PC-3 (cell line): ENCODE results near the gene AKR1C8.
"Not testable (repeated sequence)": the region's sequence is repeated elsewhere in the genome, so short reads cannot be mapped to it uniquely, and the experiment has no call there.

Source experiments
- EZH2 ChIP-seq: fragments of 300-600 bp; sonication (generic); IDR thresholded peaks from one replicate; pipeline ENCODE4 v1.6.1; 2017; ENCODE audit warnings: antibody characterized with exemption, mild to moderate bottlenecking, low read length; ENCODE audit not compliant: unreplicated experiment
- EZH2phosphoT487 ChIP-seq: fragments of 300-600 bp; sonication (generic); IDR thresholded peaks from 2 replicates; pipeline ENCODE4 v1.6.1; 2018; ENCODE audit warnings: mild to moderate bottlenecking, antibody characterized with exemption, low read length, borderline replicate concordance
- TF ChIP-seq, protein P1 (sequence below): fragments of 300-600 bp; sonication (generic); conservative IDR thresholded peaks from 2 replicates; pipeline ENCODE4 v1.5.1; 2017; ENCODE audit warnings: antibody characterized with exemption, low read depth, mild to moderate bottlenecking, low read length

- TF ChIP-seq, protein P1, sequence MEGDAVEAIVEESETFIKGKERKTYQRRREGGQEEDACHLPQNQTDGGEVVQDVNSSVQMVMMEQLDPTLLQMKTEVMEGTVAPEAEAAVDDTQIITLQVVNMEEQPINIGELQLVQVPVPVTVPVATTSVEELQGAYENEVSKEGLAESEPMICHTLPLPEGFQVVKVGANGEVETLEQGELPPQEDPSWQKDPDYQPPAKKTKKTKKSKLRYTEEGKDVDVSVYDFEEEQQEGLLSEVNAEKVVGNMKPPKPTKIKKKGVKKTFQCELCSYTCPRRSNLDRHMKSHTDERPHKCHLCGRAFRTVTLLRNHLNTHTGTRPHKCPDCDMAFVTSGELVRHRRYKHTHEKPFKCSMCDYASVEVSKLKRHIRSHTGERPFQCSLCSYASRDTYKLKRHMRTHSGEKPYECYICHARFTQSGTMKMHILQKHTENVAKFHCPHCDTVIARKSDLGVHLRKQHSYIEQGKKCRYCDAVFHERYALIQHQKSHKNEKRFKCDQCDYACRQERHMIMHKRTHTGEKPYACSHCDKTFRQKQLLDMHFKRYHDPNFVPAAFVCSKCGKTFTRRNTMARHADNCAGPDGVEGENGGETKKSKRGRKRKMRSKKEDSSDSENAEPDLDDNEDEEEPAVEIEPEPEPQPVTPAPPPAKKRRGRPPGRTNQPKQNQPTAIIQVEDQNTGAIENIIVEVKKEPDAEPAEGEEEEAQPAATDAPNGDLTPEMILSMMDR: not testable (repeated sequence)
- not testable (repeated sequence) for TF ChIP-seq EZH2phosphoT487, EZH2
Observed at GRCh38 chr10:5180503-5180902, 4.4 kb downstream of the AKR1C8 start.
